GM18526 (cell line): ENCODE results near the gene PFDN2.

Source experiments
- POLR2A ChIP-seq: IDR thresholded peaks from 3 replicates; pipeline ENCODE4 v1.6.1; 2011; ENCODE audit not compliant: insufficient read length; ENCODE audit errors: extremely low read depth

The PFDN2 gene, protein sequence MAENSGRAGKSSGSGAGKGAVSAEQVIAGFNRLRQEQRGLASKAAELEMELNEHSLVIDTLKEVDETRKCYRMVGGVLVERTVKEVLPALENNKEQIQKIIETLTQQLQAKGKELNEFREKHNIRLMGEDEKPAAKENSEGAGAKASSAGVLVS

DNA sequence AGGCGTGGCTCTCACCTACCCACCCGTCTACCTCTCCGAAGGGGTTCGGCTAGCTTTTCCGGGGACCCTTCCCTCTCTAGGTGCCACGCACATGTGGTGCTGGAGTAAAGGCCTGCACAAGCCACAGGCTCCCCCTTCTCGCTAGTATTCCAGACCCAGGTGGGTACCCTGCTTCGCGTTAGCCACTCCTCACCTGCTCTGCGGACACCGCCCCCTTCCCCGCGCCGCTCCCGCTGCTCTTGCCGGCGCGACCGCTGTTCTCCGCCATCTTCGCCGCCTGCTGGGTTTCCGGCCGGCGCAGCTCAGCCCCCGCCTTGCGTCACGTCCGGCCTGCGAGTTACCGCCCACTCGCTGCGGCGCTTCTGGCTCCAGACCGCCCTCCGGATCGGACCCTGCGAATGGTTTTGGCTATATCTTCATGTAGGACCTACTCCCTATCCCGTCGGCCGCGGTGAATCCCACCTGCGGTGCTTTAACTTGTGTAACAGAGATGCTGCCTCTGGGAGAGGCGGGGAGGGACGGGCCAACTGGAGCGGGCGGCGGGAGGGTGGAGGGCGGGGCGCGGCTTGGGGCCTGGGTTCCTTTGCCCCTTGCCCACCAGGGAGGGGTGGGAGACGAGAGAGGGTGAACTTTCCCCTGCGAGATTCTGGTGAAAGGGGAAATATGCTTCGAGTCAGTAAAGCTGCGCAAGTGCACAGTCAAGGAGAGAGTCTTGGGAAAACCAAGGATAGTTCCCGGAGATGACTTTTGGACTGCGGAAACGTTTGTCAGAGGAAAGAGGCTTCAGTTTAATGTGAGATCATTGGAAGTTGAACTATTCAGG, at the start of gene PFDN2, which contains the start of gene NIT1:
TSS of gene PFDN2 (minus strand) at position 279 of the 823 bp plus-strand sequence. CDS start at position 268, 11 bp downstream.
TSS of gene NIT1 (plus strand) at position 347 of the 823 bp plus-strand sequence. CDS start at position 419, 72 bp downstream.
- peak; percentile 93 for TF ChIP-seq POLR2A

DNA sequence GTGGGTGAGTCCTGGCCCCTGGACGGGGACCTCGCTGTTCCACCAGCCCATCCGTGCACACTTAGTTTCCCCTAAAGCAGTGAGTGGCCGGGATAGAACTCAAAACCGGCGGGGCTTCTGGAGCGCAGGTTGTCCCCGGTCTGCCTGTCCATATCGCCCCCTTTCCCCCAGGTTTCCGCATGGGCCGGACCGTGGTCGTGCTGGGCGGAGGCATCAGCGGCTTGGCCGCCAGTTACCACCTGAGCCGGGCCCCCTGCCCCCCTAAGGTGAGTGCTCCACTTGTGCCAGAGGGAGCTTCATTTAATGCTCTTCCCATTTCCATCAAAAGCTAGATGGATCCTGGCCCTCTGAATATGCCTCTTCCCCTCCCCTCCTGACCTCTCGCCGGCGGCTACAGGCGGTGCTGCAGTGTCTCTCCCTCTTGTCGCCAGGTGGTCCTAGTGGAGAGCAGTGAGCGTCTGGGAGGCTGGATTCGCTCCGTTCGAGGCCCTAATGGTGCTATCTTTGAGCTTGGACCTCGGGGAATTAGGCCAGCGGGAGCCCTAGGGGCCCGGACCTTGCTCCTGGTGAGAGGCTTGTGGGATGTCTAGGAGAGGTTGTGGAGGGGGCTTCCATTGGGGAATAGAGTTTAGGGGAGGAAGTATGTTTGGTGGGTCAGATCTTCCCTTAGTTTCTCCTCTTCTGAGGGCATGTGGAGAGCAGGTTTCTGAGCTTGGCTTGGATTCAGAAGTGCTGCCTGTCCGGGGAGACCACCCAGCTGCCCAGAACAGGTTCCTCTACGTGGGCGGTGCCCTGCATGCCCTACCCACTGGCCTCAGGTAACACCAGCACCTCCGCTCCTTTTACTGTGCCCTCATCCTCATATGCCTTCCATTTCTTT, 49.1 kb upstream of the PFDN2 start:
- TF ChIP-seq POLR2A: no peak

DNA sequence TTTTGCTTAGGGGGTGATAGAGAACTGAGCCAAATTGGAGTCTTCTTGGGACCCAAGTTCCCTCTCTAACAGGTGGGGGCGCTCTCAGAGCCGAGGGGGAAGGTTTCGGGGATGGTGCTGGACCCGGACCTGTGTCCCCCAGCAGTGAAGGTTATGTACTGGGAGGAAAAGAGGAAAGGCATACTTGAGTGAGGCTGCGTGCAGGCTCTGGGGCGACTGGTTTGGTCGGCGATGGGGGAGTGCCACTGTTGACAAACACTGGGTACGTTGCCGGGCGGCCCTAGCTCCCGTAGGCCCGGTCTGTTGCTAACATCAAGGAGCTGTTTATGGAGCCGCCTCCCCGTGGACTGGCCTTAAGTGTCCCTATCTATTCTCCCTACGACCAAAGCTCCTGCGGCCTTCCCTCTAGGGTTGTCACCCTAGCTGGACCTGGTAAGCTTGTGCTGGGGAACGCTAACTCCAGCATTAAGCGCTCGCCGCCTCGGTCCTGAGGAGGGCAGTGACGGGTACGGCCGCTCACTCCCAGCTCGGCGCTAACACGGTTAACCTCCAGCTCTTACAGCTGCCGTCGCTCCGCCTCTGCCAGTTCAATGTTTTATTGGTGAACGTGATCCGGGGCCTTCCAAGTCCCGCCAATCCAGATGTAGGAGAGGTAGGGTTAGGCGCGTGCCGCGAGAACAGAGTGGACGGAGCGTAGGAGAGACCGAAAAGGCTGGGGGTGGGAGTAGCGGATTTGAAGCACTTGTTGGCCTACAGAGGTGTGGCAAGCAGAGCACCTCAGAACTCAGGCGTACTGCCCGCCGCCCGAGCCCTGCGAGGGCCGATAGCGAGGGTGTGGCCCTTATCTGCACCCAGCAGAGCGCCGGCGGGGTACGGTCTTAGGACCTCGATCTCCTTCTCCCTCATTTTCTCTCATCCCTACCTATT, 48.2 kb upstream of the PFDN2 start, which contains the start of gene PPOX:
TSS of gene PPOX (plus strand) at position 685 of the 927 bp plus-strand sequence. CDS start 422 bp downstream, outside the sequence.
- TF ChIP-seq POLR2A: peak; percentile 82

DNA sequence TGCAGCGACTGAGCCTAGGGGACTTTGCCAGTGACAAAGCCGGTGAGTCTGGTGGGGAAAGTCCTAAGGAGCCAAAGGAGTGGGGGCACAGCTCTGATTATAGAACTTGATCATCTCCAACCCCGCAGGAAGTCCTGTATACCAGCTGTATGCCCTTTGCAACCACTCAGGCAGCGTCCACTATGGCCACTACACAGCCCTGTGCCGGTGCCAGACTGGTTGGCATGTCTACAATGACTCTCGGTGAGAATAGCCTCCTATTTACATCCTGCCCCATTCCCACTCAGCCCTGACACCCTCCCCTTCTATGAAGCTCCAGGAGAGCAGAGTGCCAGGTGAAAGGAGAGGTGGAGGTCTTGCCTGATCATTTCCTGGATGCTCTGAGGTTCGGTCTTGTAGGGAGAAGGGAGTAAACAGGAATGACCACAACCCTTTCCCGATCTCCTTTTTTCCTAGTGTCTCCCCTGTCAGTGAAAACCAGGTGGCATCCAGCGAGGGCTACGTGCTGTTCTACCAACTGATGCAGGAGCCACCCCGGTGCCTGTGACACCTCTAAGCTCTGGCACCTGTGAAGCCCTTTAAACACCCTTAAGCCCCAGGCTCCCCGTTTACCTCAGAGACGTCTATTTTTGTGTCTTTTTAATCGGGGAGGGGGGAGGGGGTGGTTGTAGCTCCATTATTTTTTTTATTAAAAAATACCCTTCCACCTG, 47.2 kb upstream of the PFDN2 start:
- no peak for TF ChIP-seq POLR2A

DNA sequence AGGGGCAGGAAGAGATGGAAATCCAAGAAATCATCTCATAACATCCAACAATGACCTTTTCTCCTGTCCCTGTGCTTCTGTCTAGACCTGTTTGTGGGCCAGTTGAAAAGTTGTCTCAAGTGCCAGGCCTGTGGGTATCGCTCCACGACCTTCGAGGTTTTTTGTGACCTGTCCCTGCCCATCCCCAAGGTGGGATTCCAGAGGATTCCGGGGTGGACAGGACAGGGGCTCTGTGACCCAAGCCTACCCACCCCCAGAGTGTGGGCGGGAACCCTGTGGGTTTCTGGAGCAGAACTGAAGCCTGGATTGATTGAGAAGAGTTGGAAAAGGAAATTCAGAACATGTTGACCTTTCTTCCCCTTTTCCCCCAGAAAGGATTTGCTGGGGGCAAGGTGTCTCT, 46.0 kb upstream of the PFDN2 start:
- TF ChIP-seq POLR2A: no peak

DNA sequence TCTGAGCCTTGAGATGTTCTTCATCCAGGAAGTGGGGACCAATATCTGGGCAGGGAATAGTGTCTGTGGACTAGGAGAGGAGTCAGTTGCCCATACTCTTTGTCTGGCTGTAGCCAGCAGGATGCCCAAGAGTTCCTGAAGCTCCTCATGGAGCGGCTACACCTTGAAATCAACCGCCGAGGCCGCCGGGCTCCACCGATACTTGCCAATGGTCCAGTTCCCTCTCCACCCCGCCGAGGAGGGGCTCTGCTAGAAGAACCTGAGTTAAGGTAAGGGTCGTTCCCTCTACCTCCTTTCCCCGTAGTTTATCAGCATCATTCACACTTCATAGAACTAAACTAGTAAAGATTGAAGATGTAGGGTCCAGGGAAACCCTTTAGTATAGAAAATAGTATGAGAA, 45.0 kb upstream of the PFDN2 start:
- no peak for TF ChIP-seq POLR2A

DNA sequence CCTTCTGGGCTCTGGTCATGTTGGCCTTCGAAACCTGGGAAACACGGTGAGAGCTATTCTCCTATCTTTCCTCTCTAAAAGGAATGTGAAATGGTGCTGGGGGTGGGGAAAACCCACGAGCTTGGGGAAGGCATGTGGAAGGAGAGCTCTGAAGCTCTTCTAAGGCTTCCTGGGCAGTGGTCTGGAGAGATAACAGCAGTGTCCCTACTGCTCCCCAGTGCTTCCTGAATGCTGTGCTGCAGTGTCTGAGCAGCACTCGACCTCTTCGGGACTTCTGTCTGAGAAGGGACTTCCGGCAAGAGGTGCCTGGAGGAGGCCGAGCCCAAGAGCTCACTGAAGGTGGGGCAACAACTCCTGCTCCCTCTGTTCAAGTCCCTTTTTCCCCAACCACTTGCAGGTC, 44.2 kb upstream of the PFDN2 start:
- TF ChIP-seq POLR2A: no peak

DNA sequence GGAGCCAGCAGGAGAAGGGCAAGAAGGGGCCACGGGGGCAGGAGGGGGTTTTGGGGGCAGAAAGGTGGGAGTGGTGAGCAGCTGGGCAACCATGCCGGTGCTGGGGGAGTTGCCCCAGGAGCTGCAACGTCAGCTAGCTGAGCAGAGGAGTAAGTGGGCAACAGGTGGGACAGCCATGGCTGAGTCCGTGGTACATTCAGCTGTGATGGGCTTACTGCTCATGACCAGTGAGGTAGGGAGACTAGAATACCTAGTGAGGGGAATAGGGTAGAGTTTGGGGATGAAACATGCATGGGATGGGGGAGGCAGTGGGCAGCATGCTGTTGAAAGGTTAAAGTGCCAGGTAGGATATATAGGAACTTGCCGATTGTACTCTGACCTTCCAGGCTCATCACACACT, 43.8 kb upstream of the PFDN2 start:
- no peak for TF ChIP-seq POLR2A

DNA sequence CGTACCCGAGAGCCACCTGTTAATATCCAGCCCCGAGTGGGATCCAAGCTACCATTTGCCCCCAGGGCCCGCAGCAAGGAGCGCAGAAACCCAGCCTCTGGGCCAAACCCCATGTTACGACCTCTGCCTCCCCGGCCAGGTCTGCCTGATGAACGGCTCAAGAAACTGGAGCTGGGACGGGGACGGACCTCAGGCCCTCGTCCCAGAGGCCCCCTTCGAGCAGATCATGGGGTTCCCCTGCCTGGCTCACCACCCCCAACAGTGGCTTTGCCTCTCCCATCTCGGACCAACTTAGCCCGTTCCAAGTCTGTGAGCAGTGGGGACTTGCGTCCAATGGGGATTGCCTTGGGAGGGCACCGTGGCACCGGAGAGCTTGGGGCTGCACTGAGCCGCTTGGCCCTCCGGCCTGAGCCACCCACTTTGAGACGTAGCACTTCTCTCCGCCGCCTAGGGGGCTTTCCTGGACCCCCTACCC, 42.9 kb upstream of the PFDN2 start:
- no peak for TF ChIP-seq POLR2A

DNA sequence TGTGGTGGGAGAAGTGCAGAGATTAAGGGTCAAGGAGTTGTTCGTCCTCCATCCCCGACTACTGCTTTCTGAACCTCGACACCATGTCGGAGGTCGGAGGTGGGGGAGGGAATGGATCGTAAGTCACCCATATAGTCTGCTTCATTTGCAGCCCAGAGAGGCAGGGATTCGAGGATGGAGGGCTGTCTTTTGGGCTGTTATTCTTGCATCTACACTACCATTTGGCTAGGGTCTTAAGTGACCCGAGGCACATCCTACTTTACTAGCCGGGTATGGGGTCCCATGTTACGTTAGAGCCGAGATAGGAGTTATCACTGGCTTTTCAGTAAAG, 42.0 kb upstream of the PFDN2 start:
- no peak for TF ChIP-seq POLR2A

DNA sequence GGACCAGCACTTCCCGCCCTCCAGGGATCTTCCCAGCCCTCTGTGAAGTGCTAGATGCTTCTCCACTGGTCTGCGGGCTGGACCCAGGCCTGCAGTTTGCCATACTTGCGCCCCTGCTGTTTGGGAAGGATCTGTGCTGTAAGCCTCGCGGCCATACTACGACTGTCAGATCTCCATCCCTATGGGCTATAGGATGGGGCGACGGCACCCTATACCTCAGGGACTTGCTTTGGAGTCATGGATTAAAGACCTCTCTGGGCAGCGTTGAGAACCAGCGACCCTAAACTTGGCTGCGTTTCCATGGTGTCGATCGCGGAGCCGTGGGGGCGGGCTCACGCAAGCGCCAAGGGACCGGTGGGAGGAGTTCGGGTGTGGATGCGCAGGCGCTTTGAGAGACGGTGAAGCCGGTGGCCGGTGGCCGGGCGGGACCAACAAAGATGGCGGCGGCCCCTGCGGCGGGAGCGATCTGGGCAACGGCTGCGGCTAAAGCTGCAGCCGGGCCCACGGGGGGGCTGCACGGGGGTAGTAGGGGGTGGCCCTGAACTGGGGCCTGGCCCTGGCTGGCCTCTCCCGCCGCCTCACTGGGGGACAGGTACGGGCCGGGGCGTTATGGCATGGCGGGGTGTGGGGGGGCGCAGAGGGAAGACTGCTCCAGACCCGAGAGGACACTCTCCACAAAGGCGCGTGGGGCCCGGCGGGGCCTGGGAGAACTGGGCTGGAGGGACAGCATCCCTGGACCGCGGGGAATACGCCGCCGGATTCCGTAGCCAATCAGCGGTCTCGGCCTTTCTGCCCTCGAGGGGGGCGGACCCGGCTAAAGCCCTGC, 41.5 kb upstream of the PFDN2 start, which contains the start of gene USP21:
TSS of gene USP21 (plus strand) at position 414 of the 826 bp plus-strand sequence. CDS start 1,141 bp downstream, outside the sequence.
- peak; percentile 60 for TF ChIP-seq POLR2A

DNA sequence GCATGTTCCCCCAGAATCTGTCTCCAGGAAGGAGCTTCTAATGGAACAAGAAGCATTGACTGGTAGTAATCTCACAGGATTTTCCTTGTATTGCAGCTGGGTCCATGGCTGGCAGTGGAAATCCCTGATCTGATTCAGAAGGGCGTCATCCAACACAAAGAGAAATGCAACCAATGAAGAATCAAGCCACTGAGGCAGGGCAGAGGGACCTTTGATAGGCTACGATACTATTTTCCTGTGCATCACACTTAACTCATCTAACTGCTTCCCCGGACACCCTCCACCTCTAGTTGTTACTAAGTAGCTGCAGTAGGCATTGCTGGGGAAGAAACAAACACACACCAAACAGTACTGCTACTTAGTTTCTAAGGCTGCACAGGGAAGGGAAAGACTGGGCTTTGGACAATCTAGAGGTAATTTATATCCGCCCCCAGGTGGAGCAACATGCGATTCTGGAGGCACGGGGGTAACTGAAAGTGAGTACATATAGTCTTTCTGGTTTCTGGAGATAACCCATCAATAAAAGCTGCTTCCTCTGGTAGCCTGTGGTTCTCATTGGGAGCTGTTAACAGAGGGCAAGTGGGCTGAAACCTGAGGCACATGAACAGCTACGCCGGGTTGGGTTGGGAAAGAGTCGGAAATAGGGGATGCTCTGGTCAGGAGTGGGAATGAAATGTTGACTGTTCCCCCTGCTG, 40.6 kb upstream of the PFDN2 start:
- no peak for TF ChIP-seq POLR2A
